ENCODE data around the gene PDCD10.

Gene PDCD10

DNA sequence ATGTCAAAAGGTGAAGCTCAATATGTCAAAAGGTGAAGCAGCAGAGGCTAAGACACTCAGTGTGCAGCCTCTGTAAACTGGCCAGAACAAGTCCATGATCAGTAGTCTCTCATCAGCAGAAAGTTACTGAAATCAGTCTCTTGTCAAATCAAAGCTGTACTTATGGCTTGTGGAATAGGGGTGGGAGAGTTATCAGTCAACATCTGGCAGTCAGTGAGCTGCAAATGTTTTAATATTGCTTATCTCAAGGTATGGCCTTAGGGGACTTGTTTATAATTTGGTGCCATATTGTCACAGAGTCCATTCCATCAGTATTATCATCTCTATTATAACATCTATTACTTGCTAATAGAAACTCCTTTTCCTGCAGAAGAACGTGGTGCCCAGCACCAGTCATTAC lies 66.0 kb downstream of the PDCD10 start:
- TF ChIP-seq, protein P1, sequence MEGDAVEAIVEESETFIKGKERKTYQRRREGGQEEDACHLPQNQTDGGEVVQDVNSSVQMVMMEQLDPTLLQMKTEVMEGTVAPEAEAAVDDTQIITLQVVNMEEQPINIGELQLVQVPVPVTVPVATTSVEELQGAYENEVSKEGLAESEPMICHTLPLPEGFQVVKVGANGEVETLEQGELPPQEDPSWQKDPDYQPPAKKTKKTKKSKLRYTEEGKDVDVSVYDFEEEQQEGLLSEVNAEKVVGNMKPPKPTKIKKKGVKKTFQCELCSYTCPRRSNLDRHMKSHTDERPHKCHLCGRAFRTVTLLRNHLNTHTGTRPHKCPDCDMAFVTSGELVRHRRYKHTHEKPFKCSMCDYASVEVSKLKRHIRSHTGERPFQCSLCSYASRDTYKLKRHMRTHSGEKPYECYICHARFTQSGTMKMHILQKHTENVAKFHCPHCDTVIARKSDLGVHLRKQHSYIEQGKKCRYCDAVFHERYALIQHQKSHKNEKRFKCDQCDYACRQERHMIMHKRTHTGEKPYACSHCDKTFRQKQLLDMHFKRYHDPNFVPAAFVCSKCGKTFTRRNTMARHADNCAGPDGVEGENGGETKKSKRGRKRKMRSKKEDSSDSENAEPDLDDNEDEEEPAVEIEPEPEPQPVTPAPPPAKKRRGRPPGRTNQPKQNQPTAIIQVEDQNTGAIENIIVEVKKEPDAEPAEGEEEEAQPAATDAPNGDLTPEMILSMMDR (conservative IDR thresholded peaks at IDR 0.05; ENCODE audit: low read length) = no peak
- DNase-seq (ENCODE audit: low read depth) = no peak
- H3K4me3 ChIP-seq (ENCODE audit: low read length) = no peak overlapping the region

DNA sequence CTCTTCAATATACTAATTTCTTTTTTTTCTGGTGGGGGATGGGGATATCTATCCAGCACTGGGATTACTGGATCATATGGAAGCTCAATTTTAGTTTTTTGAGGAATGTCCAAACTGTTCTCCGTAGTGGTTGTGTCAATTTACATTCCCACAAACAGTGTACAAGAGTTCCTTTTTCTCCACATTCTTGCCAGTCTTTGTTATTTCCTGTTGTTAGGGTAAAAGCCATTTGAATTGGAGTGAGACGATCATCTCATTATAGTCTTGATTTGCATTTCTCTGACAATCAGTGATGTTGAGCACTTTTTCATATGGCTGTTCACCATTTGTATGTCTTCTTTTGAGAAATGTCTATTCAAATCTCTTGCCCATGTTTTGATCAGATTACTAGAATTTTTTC lies 68.1 kb downstream of the PDCD10 start:
- TF ChIP-seq, protein P1 (conservative IDR thresholded peaks at IDR 0.05; ENCODE audit: low read length) = no peak
- no peak overlapping the region for H3K4me3 ChIP-seq (ENCODE audit: low read length)
- DNase-seq (ENCODE audit: low read depth) = no peak

DNA sequence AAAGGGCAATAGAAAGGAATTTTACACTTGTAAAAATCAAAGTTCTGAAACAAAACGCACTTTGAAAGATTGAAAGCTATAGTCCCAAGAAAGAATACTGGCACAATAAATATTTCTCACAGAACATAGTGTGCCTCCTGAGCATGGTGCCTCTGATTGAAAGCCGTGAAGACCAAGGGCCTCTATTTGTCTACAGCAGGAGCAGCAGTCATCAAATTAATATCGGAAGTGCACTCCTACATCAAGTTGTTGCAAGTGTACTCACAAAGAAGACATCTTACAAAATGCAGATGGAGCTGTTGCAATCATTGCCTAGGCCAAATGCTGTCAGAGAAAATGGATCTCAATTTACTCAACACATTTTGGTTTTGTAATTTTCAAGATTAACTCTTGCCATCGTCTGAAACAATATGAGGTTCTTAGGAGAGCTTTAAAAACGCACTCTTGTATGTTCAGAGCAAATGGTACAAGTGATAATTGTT lies 71.7 kb downstream of the PDCD10 start:
- TF ChIP-seq, protein P1 (conservative IDR thresholded peaks at IDR 0.05; ENCODE audit: low read length) = no peak
- DNase-seq (ENCODE audit: low read depth) = no peak
- H3K4me3 ChIP-seq (ENCODE audit: low read length) = no peak overlapping the region

DNA sequence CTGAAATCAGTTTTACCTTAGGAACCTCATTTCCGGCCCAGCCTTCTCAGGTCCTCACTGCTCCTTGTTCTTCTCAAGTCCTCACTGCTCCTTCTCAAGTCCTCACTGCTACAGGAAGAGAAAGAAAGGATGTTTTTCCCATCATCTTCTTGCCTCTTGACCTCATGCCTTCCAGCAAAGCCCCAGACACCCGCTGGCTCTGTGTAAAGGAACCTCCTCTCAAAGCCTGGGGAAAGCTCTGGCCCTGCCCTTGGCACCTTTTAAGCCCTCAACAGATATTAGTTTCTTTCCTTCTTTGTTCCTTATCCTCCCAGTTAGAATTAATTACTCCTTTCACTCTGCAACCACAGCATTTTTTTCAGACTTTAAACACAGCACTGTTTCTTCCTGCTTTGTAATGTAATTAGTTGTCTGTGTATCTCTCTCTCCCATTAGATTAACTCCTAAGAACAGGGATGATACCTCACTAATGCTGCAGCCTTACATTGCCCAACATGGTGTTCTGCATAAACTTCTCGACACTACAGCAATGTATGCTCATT lies 76.9 kb downstream of the PDCD10 start:
- no peak for DNase-seq (ENCODE audit: low read depth)
- no peak overlapping the region for H3K4me3 ChIP-seq (ENCODE audit: low read length)
- TF ChIP-seq, protein P1 (conservative IDR thresholded peaks at IDR 0.05; ENCODE audit: low read length) = no peak

DNA sequence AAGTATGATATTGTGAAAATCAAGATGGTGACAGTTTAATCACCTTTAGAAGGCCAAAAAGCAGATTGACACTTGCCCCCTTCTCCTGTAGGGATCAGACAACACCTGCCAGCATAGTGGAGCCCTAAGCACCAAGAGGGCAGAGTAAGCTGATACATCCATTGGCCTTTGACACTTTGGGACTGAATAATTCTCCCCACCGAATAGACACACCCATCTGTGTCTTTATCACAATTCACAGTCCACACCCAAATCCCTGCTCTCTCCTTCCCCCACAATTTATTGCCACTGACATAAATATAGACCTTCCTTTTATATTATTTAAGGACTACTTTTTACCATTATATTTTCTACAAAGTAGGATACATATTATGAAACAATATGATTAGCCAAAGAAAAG lies 77.9 kb downstream of the PDCD10 start:
- H3K4me3 ChIP-seq (ENCODE audit: low read length) = no peak overlapping the region
- TF ChIP-seq, protein P1 (conservative IDR thresholded peaks at IDR 0.05; ENCODE audit: low read length) = no peak
- DNase-seq (ENCODE audit: low read depth) = no peak

DNA sequence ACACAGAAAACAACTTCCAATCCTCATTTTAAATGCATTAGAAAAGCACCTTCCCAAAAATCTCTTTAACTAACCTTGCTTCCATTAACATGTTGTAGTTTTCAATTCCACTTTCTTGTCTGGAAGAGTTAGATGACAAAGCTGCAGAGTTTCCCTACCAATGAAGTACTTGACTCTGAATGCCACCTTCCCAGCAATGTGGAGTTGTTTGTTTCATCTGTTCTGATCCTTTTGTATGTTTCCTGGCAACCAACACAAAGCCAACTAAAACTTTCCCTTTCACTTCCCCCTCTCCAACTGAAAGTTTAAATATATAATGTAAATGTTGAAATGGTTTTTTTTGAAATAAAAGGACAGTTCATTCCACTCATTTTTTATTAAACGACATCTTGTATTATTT lies 80.9 kb downstream of the PDCD10 start, which contains the start of gene WDR49:
Gene WDR49 (minus strand): TSS at position 183 of the 400 bp plus-strand sequence. CDS start 517 bp downstream, outside the sequence.
- no peak within 1 kb of the TSS for H3K4me3 ChIP-seq (ENCODE audit: low read length)
- TF ChIP-seq, protein P1 (conservative IDR thresholded peaks at IDR 0.05; ENCODE audit: low read length) = no peak
- DNase-seq (ENCODE audit: low read depth) = no peak

DNA sequence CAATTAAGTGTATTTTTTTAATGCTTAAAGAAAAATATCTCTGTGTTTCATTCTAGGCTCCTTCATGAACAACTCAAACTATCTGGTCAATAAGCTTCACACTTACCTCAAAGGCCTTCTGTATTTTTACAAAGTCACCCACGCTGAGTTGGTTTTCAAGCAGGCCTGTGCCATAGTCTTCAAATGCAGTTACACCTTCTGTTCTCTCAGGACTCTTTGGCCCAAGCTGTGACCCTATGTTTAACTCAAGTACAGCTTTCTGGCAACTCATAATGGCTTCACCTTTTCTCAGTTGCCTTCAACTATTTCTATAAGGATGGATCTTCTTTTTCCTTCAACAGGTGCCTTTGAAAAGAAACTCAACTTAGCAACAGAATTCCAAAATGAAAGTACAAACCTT lies 81.5 kb downstream of the PDCD10 start:
- no peak overlapping the region for H3K4me3 ChIP-seq (ENCODE audit: low read length)
- TF ChIP-seq, protein P1 (conservative IDR thresholded peaks at IDR 0.05; ENCODE audit: low read length) = no peak
- no peak for DNase-seq (ENCODE audit: low read depth)

Data from AG10803 (cell line).